Esophagus muscularis mucosa (tissue), 4 donors: ENCODE data around the gene MUC2. TPM values are rescaled to one million over a fixed set of nuclear protein-coding genes. Genes with fewer than 3 reads are reported as not detected.

Experiments
- DNase-seq: peaks from one replicate; pipeline ENCODE4 v3.0.0-alpha.2; 2017; ENCODE audit errors: extremely low spot score
- H3K27ac ChIP-seq, 4 donors: fragments of 200-600 bp; sonication (generic); replicated peaks in 1 of 4; 1 replicate in 3 of 4; 2 replicates in 1 of 4; pipeline ENCODE4 v1.5.1; 2016 to 2019; ENCODE audit warnings: mild to moderate bottlenecking in 1 of 4
- H3K27me3 ChIP-seq, 4 donors: fragments of 200-600 bp; sonication (generic); one replicate each; pipeline versions ENCODE4 v1.5.1 to v1.6.0; 2016 to 2019
- H3K36me3 ChIP-seq, 4 donors: fragments of 200-600 bp; sonication (generic); one replicate each; pipeline ENCODE4 v1.5.1; 2016 to 2019
- H3K4me1 ChIP-seq, 4 donors: fragments of 200-600 bp; sonication (generic); one replicate each; pipeline ENCODE4 v1.5.1; 2016 to 2019
- H3K4me3 ChIP-seq, 4 donors: fragments of 200-600 bp; sonication (generic); 1 replicate in 2 of 4; 2 replicates in 2 of 4; pipeline ENCODE4 v1.5.1; 2016 to 2019; ENCODE audit warnings: mild to moderate bottlenecking in 4 of 4, moderate library complexity in 1 of 4
- H3K9me3 ChIP-seq, 4 donors: fragments of 200-600 bp; sonication (generic); 1 replicate in 3 of 4; 2 replicates in 1 of 4; pipeline ENCODE4 v1.5.1; 2016 to 2019
- CTCF ChIP-seq, 3 experiments: fragments of 200-600 bp in 2 of 3; fragments of 450-650 bp in 1 of 3; sonication (generic) in 2 of 3; IDR thresholded peaks; one replicate each; pipeline ENCODE4 v1.5.1; 2017 to 2019; ENCODE audit warnings: antibody characterized with exemption in 3 of 3, mild to moderate bottlenecking in 2 of 3, moderate library complexity in 1 of 3
- EP300 ChIP-seq: sonication (generic); formaldehyde crosslinking; IDR thresholded peaks from one replicate; pipeline ENCODE4 v1.6.1; 2017; ENCODE audit warnings: antibody characterized with exemption
- POLR2A ChIP-seq: fragments of 450-650 bp; IDR thresholded peaks from one replicate; pipeline ENCODE4 v1.6.1; 2017; ENCODE audit warnings: antibody characterized with exemption, moderate library complexity, mild to moderate bottlenecking, low read depth
- POLR2AphosphoS5 ChIP-seq, 2 donors: sonication (generic); formaldehyde crosslinking; IDR thresholded peaks; one replicate each; pipeline ENCODE4 v1.6.1; 2017; ENCODE audit warnings: antibody characterized with exemption in 2 of 2
- WGBS: methylation state at CpG from one replicate; pipeline ENCODE4 v1.1.5; 2018; 5-methylcytosine and 5-hydroxymethylcytosine counted together
- intact Hi-C: fragments of 100-400 bp; cut with DNase I; formaldehyde crosslinking; loops from one replicate; pipeline ENCODE4 v1.15.1; 2023
- total RNA-seq, 4 donors: library from RNA; depleted of rRNA; stranded (reverse); fragments of >200 nt; gene quantifications; one replicate each; pipeline versions ENCODE4 v1.1.0 to v1.2.1, GENCODE V29; 2016

Gene MUC2
- total RNA-seq, 4 donors from 2014 or later = 0.34 TPM; not detected in 3

GRCh38 chr11:1077417-1078119 is 2.9 kb downstream of the MUC2 start:
- DNase-seq = no peak
- H3K27me3 ChIP-seq = peaks cover 0 to 40% (median 1%) of the 10 kb centered on the region in 4 donors
- TF ChIP-seq POLR2A (no peak), EP300 (no peak), CTCF (IDR thresholded peaks at IDR 0.05) (no peak), POLR2AphosphoS5 (IDR thresholded peaks at IDR 0.05) (no peak)
- 70% methylated on average over 9 of the region's 33 CpGs for WGBS
- intact Hi-C loops = no loop called here
- H3K9me3 ChIP-seq = no peaks in the 10 kb centered on the region
- no peaks in the 10 kb centered on the region for H3K36me3 ChIP-seq
- no peak overlapping the region for H3K27ac ChIP-seq
- H3K4me1 ChIP-seq = peaks cover 0 to 12% (median 12%) of the 10 kb centered on the region in 4 donors
- H3K4me3 ChIP-seq = no peak overlapping the region

GRCh38 chr11:1078191-1078601 is 3.5 kb downstream of the MUC2 start:
- intact Hi-C loops = no loop called here
- H3K27ac ChIP-seq = no peak overlapping the region
- no peaks in the 10 kb centered on the region for H3K9me3 ChIP-seq
- no peak for TF ChIP-seq POLR2A
- TF ChIP-seq EP300 = no peak
- TF ChIP-seq POLR2AphosphoS5 (IDR thresholded peaks at IDR 0.05) = no peak
- H3K4me3 ChIP-seq = no peak overlapping the region
- DNase-seq = no peak
- H3K27me3 ChIP-seq = peaks cover 0 to 40% (median 0%) of the 10 kb centered on the region in 4 donors
- H3K4me1 ChIP-seq = peaks cover 0 to 6% (median 5%) of the 10 kb centered on the region in 4 donors
- WGBS = no CpG with 5 or more reads among the region's 39 CpGs
- H3K36me3 ChIP-seq = no peaks in the 10 kb centered on the region

GRCh38 chr11:1081601-1082311 is 7.1 kb downstream of the MUC2 start:
- no peaks in the 10 kb centered on the region for H3K9me3 ChIP-seq
- H3K27ac ChIP-seq = no peak overlapping the region
- no peak overlapping the region for H3K4me3 ChIP-seq
- intact Hi-C loops = no loop called here
- no peaks in the 10 kb centered on the region for H3K4me1 ChIP-seq
- 87% methylated on average over 6 of the region's 33 CpGs for WGBS
- H3K36me3 ChIP-seq = no peaks in the 10 kb centered on the region
- no peak for TF ChIP-seq POLR2A
- no peak for TF ChIP-seq POLR2AphosphoS5 (IDR thresholded peaks at IDR 0.05)
- TF ChIP-seq EP300 = no peak
- no peak for TF ChIP-seq CTCF (IDR thresholded peaks at IDR 0.05)
- DNase-seq = no peak
- H3K27me3 ChIP-seq = peaks cover 0 to 48% (median 0%) of the 10 kb centered on the region in 4 donors

GRCh38 chr11:1082346-1082727 is 7.7 kb downstream of the MUC2 start:
- Histone ChIP-seq H3K9me3 (no peaks in the 10 kb centered on the region), H3K27ac (no peak overlapping the region), H3K4me1 (no peaks in the 10 kb centered on the region), H3K27me3 (peaks cover 0 to 45% (median 0%) of the 10 kb centered on the region in 4 donors), H3K36me3 (no peaks in the 10 kb centered on the region), H3K4me3 (no peak overlapping the region)
- TF ChIP-seq POLR2AphosphoS5 (IDR thresholded peaks at IDR 0.05) (no peak), CTCF (IDR thresholded peaks at IDR 0.05) (no peak), POLR2A (no peak)
- no peak for DNase-seq
- WGBS = 86% methylated on average over 9 of the region's 14 CpGs
- intact Hi-C loops = no loop called here
